Fibroblast of lung (primary cell): Measurements from ENCODE around the gene SERPINA10.

ENCODE experiments used
- CTCF ChIP-seq, 2 donors: IDR thresholded peaks in 1 of 2; conservative IDR thresholded peaks in 1 of 2; 1 replicate in 1 of 2; 2 replicates in 1 of 2; pipeline ENCODE4 v1.5.1; 2011 to 2012; ENCODE audit warnings: low read length in 2 of 2, control low read depth in 1 of 2, inconsistent platforms in 1 of 2, low read depth in 1 of 2, mild to moderate bottlenecking in 1 of 2
- EZH2 ChIP-seq: IDR thresholded peaks from 2 replicates; pipeline ENCODE4 v1.5.1; 2012; ENCODE audit warnings: low read length, control low read depth, mild to moderate bottlenecking; ENCODE audit errors: missing control alignments

GRCh38 chr14:94244182-94244581 is 48.9 kb downstream of the SERPINA10 start:
- TF ChIP-seq CTCF (conservative IDR thresholded peaks at IDR 0.05 in 1 of 2, IDR thresholded peaks at IDR 0.05 in 1 of 2; ENCODE audit: low read depth in 1 of 2, low read length in 2 of 2), result no peak
- TF ChIP-seq EZH2, result no peak
